GM20000 (cell line): ENCODE measurements around the gene CTNNBL1.
A peak's percentile ranks its signal among the peaks of the same experiment; 100 is the strongest.

Experiments used
- DNase-seq: peaks from one replicate; pipeline ENCODE4 v3.0.0; 2012; ENCODE audit warnings: low spot score
- TF ChIP-seq, protein P1 (sequence below): IDR thresholded peaks from 2 replicates; pipeline ENCODE4 v1.5.1; 2012; ENCODE audit warnings: mild to moderate bottlenecking, control low read depth; ENCODE audit errors: extremely low read depth, missing control alignments

The CTNNBL1 gene

GRCh38 chr20:37803438-37804307 is 109.8 kb downstream of the CTNNBL1 start:
- TF ChIP-seq, protein P1, sequence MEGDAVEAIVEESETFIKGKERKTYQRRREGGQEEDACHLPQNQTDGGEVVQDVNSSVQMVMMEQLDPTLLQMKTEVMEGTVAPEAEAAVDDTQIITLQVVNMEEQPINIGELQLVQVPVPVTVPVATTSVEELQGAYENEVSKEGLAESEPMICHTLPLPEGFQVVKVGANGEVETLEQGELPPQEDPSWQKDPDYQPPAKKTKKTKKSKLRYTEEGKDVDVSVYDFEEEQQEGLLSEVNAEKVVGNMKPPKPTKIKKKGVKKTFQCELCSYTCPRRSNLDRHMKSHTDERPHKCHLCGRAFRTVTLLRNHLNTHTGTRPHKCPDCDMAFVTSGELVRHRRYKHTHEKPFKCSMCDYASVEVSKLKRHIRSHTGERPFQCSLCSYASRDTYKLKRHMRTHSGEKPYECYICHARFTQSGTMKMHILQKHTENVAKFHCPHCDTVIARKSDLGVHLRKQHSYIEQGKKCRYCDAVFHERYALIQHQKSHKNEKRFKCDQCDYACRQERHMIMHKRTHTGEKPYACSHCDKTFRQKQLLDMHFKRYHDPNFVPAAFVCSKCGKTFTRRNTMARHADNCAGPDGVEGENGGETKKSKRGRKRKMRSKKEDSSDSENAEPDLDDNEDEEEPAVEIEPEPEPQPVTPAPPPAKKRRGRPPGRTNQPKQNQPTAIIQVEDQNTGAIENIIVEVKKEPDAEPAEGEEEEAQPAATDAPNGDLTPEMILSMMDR = no peak

GRCh38 chr20:37804584-37805566 is 111.0 kb downstream of the CTNNBL1 start:
- TF ChIP-seq, protein P1 = no peak
- peak; percentile 49 for DNase-seq

More at GRCh38 chr20:37803438-37804307, 109.8 kb downstream of the CTNNBL1 start:
- peak; percentile 61 for DNase-seq

GRCh38 chr20:37807471-37808232 is 113.8 kb downstream of the CTNNBL1 start:
- TF ChIP-seq, protein P1 = no peak
- no peak for DNase-seq

GRCh38 chr20:37808233-37809070 is 114.6 kb downstream of the CTNNBL1 start:
- DNase-seq = no peak
- TF ChIP-seq, protein P1 = no peak

DNA sequence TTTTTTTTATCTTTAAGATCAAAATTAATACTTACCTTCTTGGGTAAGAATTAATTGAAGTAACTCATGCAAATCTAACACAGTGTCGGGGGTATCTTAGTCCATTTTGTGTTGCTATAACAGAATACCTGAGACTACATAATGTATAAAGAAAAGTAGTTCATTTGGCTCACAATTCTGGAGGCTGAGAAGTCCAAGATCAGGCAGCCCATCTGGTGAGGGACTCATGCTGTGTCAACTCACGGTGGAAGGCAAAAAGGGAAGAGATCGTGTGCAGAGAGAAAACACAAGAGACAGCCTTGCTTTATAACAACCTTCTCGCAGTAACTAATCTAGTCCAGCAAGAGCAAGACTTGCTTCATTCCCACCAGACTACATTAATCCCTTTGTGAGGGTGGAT is 116.2 kb downstream of the CTNNBL1 start:
- DNase-seq = no peak
- TF ChIP-seq, protein P1 = no peak

DNA sequence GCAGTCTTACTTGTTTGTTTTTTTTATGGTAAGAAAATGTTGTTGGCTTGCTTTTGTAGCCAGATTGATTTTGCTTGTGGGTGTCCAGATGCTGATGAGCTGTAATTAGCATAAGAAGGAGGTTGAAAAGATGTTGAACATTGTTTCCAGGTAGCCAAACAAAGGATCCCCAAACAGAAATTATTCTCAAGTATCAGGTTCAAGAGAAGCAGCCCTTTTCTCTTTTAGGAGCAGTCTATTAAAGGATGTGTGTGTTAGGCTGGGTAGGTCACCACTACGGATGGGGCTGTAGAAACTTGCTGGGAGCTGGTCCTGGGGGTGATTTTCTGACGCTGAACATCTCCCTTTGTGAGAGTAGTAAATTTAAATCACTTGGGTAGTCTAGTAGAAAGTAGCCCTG is 122.2 kb downstream of the CTNNBL1 start:
- TF ChIP-seq, protein P1 = no peak
- no peak for DNase-seq
